Measurements from ENCODE around the gene ZMYND12. TPM values are rescaled to one million over a fixed set of nuclear protein-coding genes. Genes with fewer than 3 reads are reported as not detected.

Gene ZMYND12
- total and polyA plus RNA-seq, 2 donors (not counting 3 experiments of a cell fraction or from before 2014, with no cell fraction given), result 0.33 to 0.40 TPM

- TF ChIP-seq GATA2 (IDR thresholded peaks at IDR 0.05; ENCODE audit: insufficient read depth, insufficient read length, low read depth, low read length), result no peak
- no peak for TF ChIP-seq MYC (IDR thresholded peaks at IDR 0.05; ENCODE audit: low read depth, low read length)
- no peak for TF ChIP-seq POLR2A (IDR thresholded peaks at IDR 0.05; ENCODE audit: low read depth, low read length)
- no peak for TF ChIP-seq JUN (IDR thresholded peaks at IDR 0.05; ENCODE audit: borderline replicate concordance, insufficient read depth, insufficient read length, low read depth)
- TF ChIP-seq POLR2AphosphoS5 (IDR thresholded peaks at IDR 0.05; ENCODE audit: insufficient read depth, low read depth, low read length), result no peak
- TF ChIP-seq FOS (IDR thresholded peaks at IDR 0.05; ENCODE audit: borderline replicate concordance, insufficient read depth, low read length), result no peak
- TF ChIP-seq MAX (IDR thresholded peaks at IDR 0.05; ENCODE audit: insufficient read depth, insufficient read length), result no peak
- no peak for TF ChIP-seq EZH2 (IDR thresholded peaks at IDR 0.05; ENCODE audit: borderline replicate concordance, low read depth, low read length, severe bottlenecking)
- TF ChIP-seq, protein P1, sequence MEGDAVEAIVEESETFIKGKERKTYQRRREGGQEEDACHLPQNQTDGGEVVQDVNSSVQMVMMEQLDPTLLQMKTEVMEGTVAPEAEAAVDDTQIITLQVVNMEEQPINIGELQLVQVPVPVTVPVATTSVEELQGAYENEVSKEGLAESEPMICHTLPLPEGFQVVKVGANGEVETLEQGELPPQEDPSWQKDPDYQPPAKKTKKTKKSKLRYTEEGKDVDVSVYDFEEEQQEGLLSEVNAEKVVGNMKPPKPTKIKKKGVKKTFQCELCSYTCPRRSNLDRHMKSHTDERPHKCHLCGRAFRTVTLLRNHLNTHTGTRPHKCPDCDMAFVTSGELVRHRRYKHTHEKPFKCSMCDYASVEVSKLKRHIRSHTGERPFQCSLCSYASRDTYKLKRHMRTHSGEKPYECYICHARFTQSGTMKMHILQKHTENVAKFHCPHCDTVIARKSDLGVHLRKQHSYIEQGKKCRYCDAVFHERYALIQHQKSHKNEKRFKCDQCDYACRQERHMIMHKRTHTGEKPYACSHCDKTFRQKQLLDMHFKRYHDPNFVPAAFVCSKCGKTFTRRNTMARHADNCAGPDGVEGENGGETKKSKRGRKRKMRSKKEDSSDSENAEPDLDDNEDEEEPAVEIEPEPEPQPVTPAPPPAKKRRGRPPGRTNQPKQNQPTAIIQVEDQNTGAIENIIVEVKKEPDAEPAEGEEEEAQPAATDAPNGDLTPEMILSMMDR (IDR thresholded peaks at IDR 0.05; ENCODE audit: extremely low read depth in 1 of 2, insufficient read depth in 1 of 2, low read depth in 1 of 2, low read length in 2 of 2), result no peak
- BruUV-seq (replicated peaks), result no TSS peak
- peak overlapping the region; percentile 47 for H3K4me2 ChIP-seq (ENCODE audit: insufficient read depth, low read length)
- H3K4me3 ChIP-seq (replicated peaks in 1 of 3; ENCODE audit: insufficient read depth in 1 of 3, low read depth in 1 of 3, low read length in 3 of 3), result no peak overlapping the region
- dilution Hi-C loops (cut with MboI; ENCODE audit: extremely low pct_ligation_motif_present, low sequenced_read_pairs), result no loop called here
- no peak for DNase-seq (ENCODE audit: low read depth, low spot score)
- no peak overlapping the region for H2AFZ ChIP-seq (ENCODE audit: low read depth, low read length)
- no peaks in the 10 kb centered on the region for H3K36me3 ChIP-seq (ENCODE audit: control insufficient read depth in 2 of 2, extremely low read depth in 1 of 2, insufficient read depth in 2 of 2, low read length in 2 of 2)
- H3K27ac ChIP-seq (ENCODE audit: insufficient read depth, low read depth, low read length), result no peak overlapping the region
- no peaks in the 10 kb centered on the region for H3K9me1 ChIP-seq (replicated peaks; ENCODE audit: control insufficient read depth, extremely low read depth, insufficient read depth, low read length)
- H3K9me3 ChIP-seq (replicated peaks; ENCODE audit: control insufficient read depth, insufficient read depth, low read length), result no peaks in the 10 kb centered on the region
- ChIA-PET CTCF (no interaction called here), POLR2A (no interaction called here)
- peaks cover 2% of the 10 kb centered on the region for H3K4me1 ChIP-seq (ENCODE audit: control insufficient read depth, extremely low read depth, insufficient read depth, low read length)
- no peak for FAIRE-seq
- no peaks in the 10 kb centered on the region for H3K79me2 ChIP-seq (ENCODE audit: control insufficient read depth, insufficient read depth, low read length)
- H4K20me1 ChIP-seq (replicated peaks; ENCODE audit: control insufficient read depth, extremely low read depth, insufficient read depth, low read length), result no peaks in the 10 kb centered on the region
- H3K9ac ChIP-seq (replicated peaks; ENCODE audit: extremely low read depth, insufficient read depth, low read length), result no peak overlapping the region
- peaks cover 16 to 36% of the 10 kb centered on the region in 2 experiments for H3K27me3 ChIP-seq (ENCODE audit: control insufficient read depth in 2 of 2, insufficient read depth in 2 of 2, low read length in 2 of 2)
- intact Hi-C loops (cut with micrococcal nuclease), result loop anchor here (2.0 kb wide), 1 partner anchor 82 kb away; the partner anchor contains the start of gene CCDC30
Measured at GRCh38 chr1:42381280-42381673, 74.5 kb downstream of the ZMYND12 start.
